Measurements from ENCODE around the gene CFAP410.

DNA sequence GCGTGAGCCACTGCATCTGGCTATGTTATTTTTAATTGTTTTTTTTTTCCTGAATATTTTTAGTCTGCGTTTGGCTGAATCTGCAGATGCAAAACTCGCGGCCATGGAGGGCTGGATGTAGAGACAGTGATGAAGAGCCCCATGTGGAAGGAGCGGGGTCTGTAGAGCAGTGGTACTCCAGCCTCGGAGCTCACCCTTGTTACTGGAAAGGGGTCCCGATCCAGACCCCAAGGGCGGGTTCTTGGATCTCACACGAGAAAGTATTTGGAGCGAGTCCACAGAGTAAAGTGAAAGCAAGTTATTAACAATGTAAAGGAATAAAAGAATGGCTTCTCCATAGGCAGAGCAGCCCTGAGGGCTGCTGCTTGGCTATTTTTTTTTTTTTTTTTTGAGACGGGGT, 17.0 kb upstream of the CFAP410 start:
- TF ChIP-seq ZNF251 (CRISPR knock-in tag; IDR thresholded peaks at IDR 0.05), result no peak
- no peak for TF ChIP-seq KDM5A (IDR thresholded peaks at IDR 0.05; ENCODE audit: borderline replicate concordance, low read length)
- TF ChIP-seq ZNF510 (CRISPR knock-in tag; IDR thresholded peaks at IDR 0.05; ENCODE audit: low read depth), result no peak
- TF ChIP-seq ZNF207 (IDR thresholded peaks at IDR 0.05; ENCODE audit: borderline replicate concordance), result no peak
- no peak for TF ChIP-seq ELF4 (CRISPR knock-in tag; IDR thresholded peaks at IDR 0.05; ENCODE audit: borderline replicate concordance)
- TF ChIP-seq, protein P1, sequence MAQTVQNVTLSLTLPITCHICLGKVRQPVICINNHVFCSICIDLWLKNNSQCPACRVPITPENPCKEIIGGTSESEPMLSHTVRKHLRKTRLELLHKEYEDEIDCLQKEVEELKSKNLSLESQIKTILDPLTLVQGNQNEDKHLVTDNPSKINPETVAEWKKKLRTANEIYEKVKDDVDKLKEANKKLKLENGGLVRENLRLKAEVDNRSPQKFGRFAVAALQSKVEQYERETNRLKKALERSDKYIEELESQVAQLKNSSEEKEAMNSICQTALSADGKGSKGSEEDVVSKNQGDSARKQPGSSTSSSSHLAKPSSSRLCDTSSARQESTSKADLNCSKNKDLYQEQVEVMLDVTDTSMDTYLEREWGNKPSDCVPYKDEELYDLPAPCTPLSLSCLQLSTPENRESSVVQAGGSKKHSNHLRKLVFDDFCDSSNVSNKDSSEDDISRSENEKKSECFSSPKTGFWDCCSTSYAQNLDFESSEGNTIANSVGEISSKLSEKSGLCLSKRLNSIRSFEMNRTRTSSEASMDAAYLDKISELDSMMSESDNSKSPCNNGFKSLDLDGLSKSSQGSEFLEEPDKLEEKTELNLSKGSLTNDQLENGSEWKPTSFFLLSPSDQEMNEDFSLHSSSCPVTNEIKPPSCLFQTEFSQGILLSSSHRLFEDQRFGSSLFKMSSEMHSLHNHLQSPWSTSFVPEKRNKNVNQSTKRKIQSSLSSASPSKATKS (CRISPR knock-in tag; IDR thresholded peaks at IDR 0.05), result no peak
- no peak for TF ChIP-seq MXI1 (IDR thresholded peaks at IDR 0.05; ENCODE audit: borderline replicate concordance, low read depth, low read length)
- TF ChIP-seq ZC3H4 (CRISPR knock-in tag; IDR thresholded peaks at IDR 0.05; ENCODE audit: borderline replicate concordance), result no peak
- no peak for TF ChIP-seq JUN (CRISPR knock-in tag; IDR thresholded peaks at IDR 0.05)
- TF ChIP-seq ETV6 (CRISPR knock-in tag; conservative IDR thresholded peaks at IDR 0.05), result no peak
